K562 (cell line): Measurements from ENCODE around the gene BARX2. TPM values are rescaled to one million over a fixed set of nuclear protein-coding genes. Genes with fewer than 3 reads are reported as not detected.

Source experiments
- ATAC-seq: fragments of 200-7000 bp; cut with Tn5 transposase; 3 replicates; pipeline ENCODE4 v1.9.1; 2020; ENCODE audit warnings: moderate library complexity
- BruUV-seq: library from RNA; stranded (reverse); fragments of 400-500 nt; replicated peaks from 2 replicates; lab custom pipeline; 2021; lab: Mats Ljungman, UMichigan
- CTCF ChIA-PET: fragments of 300-600 bp; formaldehyde crosslinking; extraction: SDS; loops from one replicate; lab custom pipeline; 2021; ENCODE audit warnings: low intra/inter-chr PET ratio; lab: Yijun Ruan, JAX
- POLR2A ChIA-PET: fragments of 300-600, 350-650 bp; sonication (Branson Sonifier 250); formaldehyde crosslinking; extraction: SDS; loops from one replicate; lab custom pipeline; 2021; ENCODE audit warnings: antibody characterized with exemption, inconsistent platforms; lab: Yijun Ruan, JAX
- DNase-seq, 4 experiments: peaks; one replicate each; pipeline versions ENCODE4 v3.0.0 to v3.0.0-alpha.2; 2011 to 2018; ENCODE audit warnings: low spot score in 3 of 4, mixed read lengths in 3 of 4; ENCODE audit errors: extremely low read depth in 1 of 4
- FAIRE-seq: peaks from 2 replicates; lab custom pipeline; 2011; peaks lifted over from hg19 to GRCh38; lab: Jason Lieb, UNC
- H2AFZ ChIP-seq: 2 replicates; pipeline ENCODE4 v1.6.0; 2011; ENCODE audit warnings: low read depth, low read length, control low read depth, inconsistent platforms
- H3K27ac ChIP-seq: fragments of 200-600 bp; 3 replicates; pipeline ENCODE4 v1.8.0; 2011; ENCODE audit warnings: low read depth, mild to moderate bottlenecking, control low read depth, inconsistent platforms, low read length, moderate library complexity, mixed read lengths; ENCODE audit errors: extremely low read depth
- H3K27me3 ChIP-seq, 2 experiments: fragments of 300-600 bp in 1 of 2; 2 replicates in 1 of 2; 3 replicates in 1 of 2; pipeline versions ENCODE4 v1.6.0 to v1.8.0; 2011; ENCODE audit warnings: inconsistent platforms in 2 of 2, low read length in 2 of 2, mild to moderate bottlenecking in 1 of 2, mixed read lengths in 1 of 2, moderate library complexity in 1 of 2; ENCODE audit not compliant: control insufficient read depth in 2 of 2, insufficient read depth in 2 of 2
- H3K36me3 ChIP-seq: fragments of 300-600 bp; 3 replicates; pipeline ENCODE4 v1.8.0; 2011; ENCODE audit warnings: mild to moderate bottlenecking, low read length, inconsistent platforms; ENCODE audit not compliant: control insufficient read depth, insufficient read depth
- H3K4me1 ChIP-seq, 2 experiments: fragments of 200-600 bp in 1 of 2; replicated peaks in 1 of 2; 2 replicates in 1 of 2; 3 replicates in 1 of 2; pipeline versions ENCODE4 v1.5.1 to v1.8.0; 2011; ENCODE audit warnings: inconsistent platforms in 2 of 2, low read length in 2 of 2, mild to moderate bottlenecking in 1 of 2, mixed read lengths in 1 of 2, moderate library complexity in 1 of 2; ENCODE audit not compliant: control insufficient read depth in 2 of 2, insufficient read depth in 2 of 2
- H3K4me2 ChIP-seq: 2 replicates; pipeline ENCODE4 v1.6.1; 2011; ENCODE audit warnings: low read length, control low read depth, inconsistent platforms, mixed read lengths; ENCODE audit not compliant: insufficient read depth
- H3K4me3 ChIP-seq: fragments of 200-600 bp; sonication (generic), shearing (Covaris generic); 2 replicates; pipeline ENCODE4 v1.5.1; 2016; ENCODE audit warnings: control low read depth, inconsistent platforms
- H3K79me2 ChIP-seq: fragments of 200-600 bp; 3 replicates; pipeline ENCODE4 v1.8.0; 2011; ENCODE audit warnings: low read length, inconsistent platforms; ENCODE audit not compliant: control insufficient read depth, insufficient read depth
- H3K9ac ChIP-seq, 2 experiments: 2 replicates each; pipeline versions ENCODE4 v1.6.0 to v1.6.1; 2011; ENCODE audit warnings: low read depth in 2 of 2, low read length in 2 of 2, control low read depth in 1 of 2, inconsistent platforms in 1 of 2, mild to moderate bottlenecking in 1 of 2, mixed read lengths in 1 of 2; ENCODE audit not compliant: insufficient read depth in 1 of 2
- H3K9me1 ChIP-seq: one replicate; pipeline ENCODE4 v1.6.0; 2011; ENCODE audit warnings: inconsistent platforms, mild to moderate bottlenecking, low read length, moderate library complexity; ENCODE audit not compliant: control insufficient read depth, insufficient read depth
- H3K9me3 ChIP-seq: replicated peaks from 2 replicates; pipeline ENCODE4 v1.5.1; 2011; ENCODE audit warnings: low read depth, low read length, inconsistent platforms; ENCODE audit not compliant: control insufficient read depth, insufficient read depth
- H4K20me1 ChIP-seq: replicated peaks from 2 replicates; pipeline ENCODE4 v1.6.1; 2011; ENCODE audit warnings: low read length, inconsistent platforms, mixed read lengths; ENCODE audit not compliant: control insufficient read depth, insufficient read depth
- DNMT1 ChIP-seq: fragments of 450-650 bp; IDR thresholded peaks from 2 replicates; pipeline ENCODE4 v1.6.1; 2016; ENCODE audit warnings: antibody characterized with exemption, mild to moderate bottlenecking
- ETS2 ChIP-seq: IDR thresholded peaks from 2 replicates; pipeline ENCODE4 v1.6.1; 2016; ENCODE audit warnings: borderline replicate concordance, missing genetic modification characterization, mild to moderate bottlenecking, moderate library complexity, missing compliant biosample characterization; ENCODE audit not compliant: poor library complexity, severe bottlenecking
- FOXK2 ChIP-seq, 2 experiments: fragments of 450-650 bp; IDR thresholded peaks in 1 of 2; conservative IDR thresholded peaks in 1 of 2; 2 replicates each; pipeline ENCODE4 v1.6.1; 2016; ENCODE audit warnings: low read depth in 2 of 2, mild to moderate bottlenecking in 1 of 2
- HDAC2 ChIP-seq: fragments of 450-650 bp; IDR thresholded peaks from 2 replicates; pipeline ENCODE4 v1.6.1; 2016; ENCODE audit warnings: mild to moderate bottlenecking
- HMBOX1 ChIP-seq: sonication (generic); IDR thresholded peaks from 2 replicates; pipeline ENCODE4 v1.6.1; 2016
- HNRNPLL ChIP-seq: fragments of 200-400 bp; formaldehyde crosslinking; IDR thresholded peaks from 2 replicates; pipeline ENCODE4 v1.6.1; 2017; ENCODE audit warnings: low read length, low read depth, mild to moderate bottlenecking; ENCODE audit not compliant: poor library complexity, severe bottlenecking
- IRF9 ChIP-seq: fragments of 450-650 bp; IDR thresholded peaks from 2 replicates; pipeline ENCODE4 v1.6.1; 2016; ENCODE audit warnings: missing biosample characterization, missing genetic modification characterization
- KDM5B ChIP-seq: fragments of 200-600 bp; sonication (generic); IDR thresholded peaks from 2 replicates; pipeline ENCODE4 v1.6.1; 2012; ENCODE audit warnings: low read depth, mild to moderate bottlenecking, moderate library complexity, low read length, control low read depth, inconsistent platforms; ENCODE audit not compliant: insufficient replicate concordance
- MTF1 ChIP-seq: fragments of 250-450 bp; sonication (Bioruptor Pico); IDR thresholded peaks from 2 replicates; pipeline ENCODE4 v1.9.0; 2021; ENCODE audit warnings: moderate library complexity, mild to moderate bottlenecking, inconsistent platforms, borderline replicate concordance
- MXI1 ChIP-seq: IDR thresholded peaks from 2 replicates; pipeline ENCODE4 v1.6.1; 2011; ENCODE audit warnings: low read depth, mild to moderate bottlenecking, improper control_type of control experiment, low read length
- NCOA1 ChIP-seq: fragments of 450-650 bp; IDR thresholded peaks from 2 replicates; pipeline ENCODE4 v1.6.1; 2016; ENCODE audit warnings: low read depth
- SIN3B ChIP-seq: fragments of 450-650 bp; IDR thresholded peaks from 2 replicates; pipeline ENCODE4 v1.6.1; 2017; ENCODE audit warnings: low read depth, mild to moderate bottlenecking, moderate library complexity
- SMARCA4 ChIP-seq: fragments of 450-650 bp; IDR thresholded peaks from 2 replicates; pipeline ENCODE4 v1.6.1; 2016
- TFAM ChIP-seq: fragments of 250-450 bp; sonication (Bioruptor Pico); conservative IDR thresholded peaks from 2 replicates; pipeline ENCODE4 v1.5.0; 2021; ENCODE audit warnings: mild to moderate bottlenecking, moderate library complexity
- ZC3H11A ChIP-seq: IDR thresholded peaks from 2 replicates; pipeline ENCODE4 v1.6.1; 2012; ENCODE audit warnings: low read depth, low read length, improper control_type of control experiment
- ZNF561 ChIP-seq: fragments of 450-650 bp; formaldehyde crosslinking; conservative IDR thresholded peaks from 2 replicates; pipeline ENCODE4 v1.4.0; 2020; ENCODE audit warnings: mild to moderate bottlenecking, moderate library complexity
- ZSCAN29 ChIP-seq: fragments of 450-650 bp; IDR thresholded peaks from 2 replicates; pipeline ENCODE4 v1.6.1; 2017
- WGBS: fragments of 100-300 bp; shearing (Covaris generic); methylation state at CpG from one replicate; pipeline ENCODE4 v1.1.6; 2016; ENCODE audit warnings: low coverage, mixed read lengths; ENCODE audit not compliant: insufficient coverage; ENCODE audit errors: missing lambda C conversion rate; 5-methylcytosine and 5-hydroxymethylcytosine counted together
- in situ Hi-C: fragments of 300-500 bp; cut with MboI; formaldehyde crosslinking; loops from 4 replicates; pipeline ENCODE4 v1.15.0; 2018; ENCODE audit warnings: inconsistent platforms, mixed read lengths
- intact Hi-C: fragments of 100-400 bp; cut with micrococcal nuclease; formaldehyde crosslinking; loops from 2 replicates; pipeline ENCODE4 v1.14.2; 2022
- polyA plus RNA-seq, 8 experiments: library from polyadenylated mRNA; depleted of rRNA in 4 of 8; stranded (reverse) in 5 of 8; unstranded in 3 of 8; fragments of >200 nt; fragmentation: Nextera tagmentation in 2 of 8; fragmentation: Illumina TruSeq in 1 of 8; extraction: Ambion mirVana in 2 of 8; extraction: Trizol in 1 of 8; gene quantifications; 2 replicates each; pipeline versions ENCODE4 v1.2.1 to v1.2.3, GENCODE V29; 2011 to 2014; ENCODE audit warnings: inconsistent platforms in 1 of 8, missing spikeins in 1 of 8
- total RNA-seq, 7 experiments: library from RNA; depleted of rRNA in 6 of 7; stranded (reverse); fragments of >200 nt in 6 of 7; fragmentation: Illumina TruSeq in 2 of 7; extraction: Trizol in 2 of 7; gene quantifications; 2 replicates each; pipeline versions ENCODE4 v1.2.1 to v1.2.3, GENCODE V29; 2011 to 2021; ENCODE audit warnings: low replicate concordance in 1 of 7
- TF ChIP-seq, protein P1 (sequence below): fragments of 450-650 bp; formaldehyde crosslinking; IDR thresholded peaks from 2 replicates; pipeline ENCODE4 v1.4.0; 2022; ENCODE audit warnings: mild to moderate bottlenecking, moderate library complexity

Gene BARX2
- total and polyA plus RNA-seq, 9 of the 15 experiments (the other 6 are each of a cell fraction or from before 2014, with no cell fraction given), result not detected

DNA sequence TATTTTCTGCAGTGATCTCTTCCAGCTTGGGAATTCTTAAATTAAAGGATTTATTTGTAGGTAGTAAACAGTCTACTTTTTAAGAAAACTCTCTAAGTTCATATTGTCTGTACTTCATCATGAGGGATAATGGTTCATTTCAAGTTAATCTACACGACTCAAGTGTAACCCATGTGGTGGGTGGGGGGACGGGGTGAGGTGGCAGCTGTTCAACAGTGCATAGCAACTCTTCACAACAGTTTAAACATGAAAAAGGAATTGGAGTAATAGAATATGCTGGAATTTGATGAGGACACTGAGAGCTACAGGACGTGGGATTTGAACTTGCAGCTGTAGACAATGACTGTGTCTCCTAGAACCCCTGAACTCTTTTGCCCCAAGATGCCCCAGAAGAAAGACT is 20.8 kb downstream of the BARX2 start:
- H3K9ac ChIP-seq, result no peak overlapping the region
- POLR2A ChIA-PET, result no interaction called here
- no peak for FAIRE-seq
- intact Hi-C loops (no loop called here), in situ Hi-C loops (no loop called here)
- CTCF ChIA-PET, result no interaction called here
- H3K9me1 ChIP-seq, result no peaks in the 10 kb centered on the region
- no peaks in the 10 kb centered on the region for H3K79me2 ChIP-seq
- no peaks in the 10 kb centered on the region for H4K20me1 ChIP-seq
- peaks cover 0 to 7% of the 10 kb centered on the region in 2 experiments; a peak in 2 of 5 replicates for H3K27me3 ChIP-seq
- H2AFZ ChIP-seq, result no peak overlapping the region
- no peaks in the 10 kb centered on the region for H3K36me3 ChIP-seq
- TF ChIP-seq ETS2 (tag) (no peak), ZNF561 (CRISPR knock-in tag) (no peak), TFAM (CRISPR knock-in tag) (no peak), ZC3H11A (no peak), FOXK2 (conservative IDR thresholded peaks at IDR 0.05 in 1 of 2, IDR thresholded peaks at IDR 0.05 in 1 of 2; ENCODE audit: low read depth in 2 of 2) (no peak), MTF1 (CRISPR knock-in tag) (no peak), NCOA1 (no peak), SIN3B (no peak), HDAC2 (no peak), HMBOX1 (no peak), DNMT1 (no peak), MXI1 (no peak), SMARCA4 (no peak), IRF9 (no peak), ZSCAN29 (no peak), HNRNPLL (no peak), KDM5B (no peak)
- TF ChIP-seq, protein P1, sequence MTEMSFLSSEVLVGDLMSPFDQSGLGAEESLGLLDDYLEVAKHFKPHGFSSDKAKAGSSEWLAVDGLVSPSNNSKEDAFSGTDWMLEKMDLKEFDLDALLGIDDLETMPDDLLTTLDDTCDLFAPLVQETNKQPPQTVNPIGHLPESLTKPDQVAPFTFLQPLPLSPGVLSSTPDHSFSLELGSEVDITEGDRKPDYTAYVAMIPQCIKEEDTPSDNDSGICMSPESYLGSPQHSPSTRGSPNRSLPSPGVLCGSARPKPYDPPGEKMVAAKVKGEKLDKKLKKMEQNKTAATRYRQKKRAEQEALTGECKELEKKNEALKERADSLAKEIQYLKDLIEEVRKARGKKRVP (CRISPR knock-in tag), result no peak
- TF ChIP-seq, all 486 proteins: peak for 0
- 0% methylated on average over 3 of the region's 3 CpGs for WGBS
- ATAC-seq (no peak), DNase-seq (no peak)
- no peak overlapping the region for H3K27ac ChIP-seq
- no peak overlapping the region for H3K4me3 ChIP-seq
- no peaks in the 10 kb centered on the region for H3K4me1 ChIP-seq
- no peak overlapping the region for H3K4me2 ChIP-seq
- no peaks in the 10 kb centered on the region for H3K9me3 ChIP-seq
- BruUV-seq, result no TSS peak
